ENCODE results near the gene CCDC34.

- TF ChIP-seq CTCF (IDR thresholded peaks at IDR 0.05; ENCODE audit: low read length) (no peak), EZH2 (IDR thresholded peaks at IDR 0.05; ENCODE audit: borderline replicate concordance, low read length) (no peak)
Measured at GRCh38 chr11:27411328-27411727, 48.3 kb upstream of the CCDC34 start.

Data from OCI-LY1 (cell line).